Measurements from ENCODE around the gene COL20A1.

COL20A1 gene

DNA sequence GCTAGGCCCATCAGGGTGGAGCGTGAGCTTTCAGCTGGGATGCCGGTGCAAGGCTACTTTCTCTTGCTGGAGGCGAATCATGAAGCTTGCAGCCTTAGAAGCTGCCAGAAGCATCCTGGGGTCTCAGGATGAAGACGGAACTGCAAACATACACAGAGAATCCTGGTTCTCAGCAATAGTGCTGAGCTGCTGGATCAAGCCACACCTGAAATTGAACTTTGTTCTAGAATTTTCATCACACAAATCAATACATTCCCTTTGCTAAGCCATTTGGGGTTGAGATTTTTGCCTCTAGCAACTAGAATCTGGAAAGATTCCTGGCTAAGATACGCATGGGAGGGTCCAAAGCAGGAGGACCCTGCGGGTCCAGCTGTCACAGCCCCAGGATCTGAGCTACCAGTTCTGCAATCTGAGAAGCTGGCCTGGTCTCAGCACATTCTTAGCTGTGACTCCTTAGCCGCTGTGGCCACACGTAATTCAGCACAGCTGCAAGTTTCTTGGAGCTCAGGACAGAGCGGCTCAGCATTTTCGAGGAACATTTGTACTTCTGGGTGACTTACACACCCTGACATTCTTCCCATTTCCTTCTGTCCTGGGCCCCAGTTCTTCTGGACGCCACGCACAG is 27.0 kb upstream of the COL20A1 start:
- no peak overlapping the region for H3K4me3 ChIP-seq (ENCODE audit: low read depth, low read length)
- TF ChIP-seq, protein P1, sequence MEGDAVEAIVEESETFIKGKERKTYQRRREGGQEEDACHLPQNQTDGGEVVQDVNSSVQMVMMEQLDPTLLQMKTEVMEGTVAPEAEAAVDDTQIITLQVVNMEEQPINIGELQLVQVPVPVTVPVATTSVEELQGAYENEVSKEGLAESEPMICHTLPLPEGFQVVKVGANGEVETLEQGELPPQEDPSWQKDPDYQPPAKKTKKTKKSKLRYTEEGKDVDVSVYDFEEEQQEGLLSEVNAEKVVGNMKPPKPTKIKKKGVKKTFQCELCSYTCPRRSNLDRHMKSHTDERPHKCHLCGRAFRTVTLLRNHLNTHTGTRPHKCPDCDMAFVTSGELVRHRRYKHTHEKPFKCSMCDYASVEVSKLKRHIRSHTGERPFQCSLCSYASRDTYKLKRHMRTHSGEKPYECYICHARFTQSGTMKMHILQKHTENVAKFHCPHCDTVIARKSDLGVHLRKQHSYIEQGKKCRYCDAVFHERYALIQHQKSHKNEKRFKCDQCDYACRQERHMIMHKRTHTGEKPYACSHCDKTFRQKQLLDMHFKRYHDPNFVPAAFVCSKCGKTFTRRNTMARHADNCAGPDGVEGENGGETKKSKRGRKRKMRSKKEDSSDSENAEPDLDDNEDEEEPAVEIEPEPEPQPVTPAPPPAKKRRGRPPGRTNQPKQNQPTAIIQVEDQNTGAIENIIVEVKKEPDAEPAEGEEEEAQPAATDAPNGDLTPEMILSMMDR (IDR thresholded peaks at IDR 0.05; ENCODE audit: control insufficient read depth, extremely low read depth, insufficient read depth) = no peak

DNA sequence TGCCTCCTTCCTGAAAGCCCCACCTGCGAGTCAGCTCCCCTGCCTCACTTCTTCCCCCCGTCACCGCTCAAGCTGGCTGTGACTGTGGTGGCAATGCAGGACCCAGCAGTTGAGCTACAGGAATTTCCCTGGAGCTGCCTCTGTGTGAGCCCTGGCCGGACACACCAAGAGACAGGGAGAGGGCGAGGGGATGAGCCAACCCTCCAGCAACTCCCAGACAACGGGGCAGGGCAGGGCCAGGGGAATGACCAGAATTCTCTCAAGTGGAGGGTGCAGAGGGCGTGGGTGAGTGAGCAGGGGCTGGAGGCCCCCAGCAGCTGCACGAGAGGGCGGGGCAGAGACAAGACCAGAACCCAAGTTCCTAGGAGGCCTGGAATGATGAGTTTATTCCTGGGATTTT is 25.3 kb upstream of the COL20A1 start:
- TF ChIP-seq, protein P1 (IDR thresholded peaks at IDR 0.05; ENCODE audit: control insufficient read depth, extremely low read depth, insufficient read depth) = no peak
- DNase-seq (ENCODE audit: low read depth) = no peak
- H3K4me3 ChIP-seq (ENCODE audit: low read depth, low read length) = no peak overlapping the region

More for the DNA sequence above, 27.0 kb upstream of the COL20A1 start:
- no peak for DNase-seq (ENCODE audit: low read depth)

DNA sequence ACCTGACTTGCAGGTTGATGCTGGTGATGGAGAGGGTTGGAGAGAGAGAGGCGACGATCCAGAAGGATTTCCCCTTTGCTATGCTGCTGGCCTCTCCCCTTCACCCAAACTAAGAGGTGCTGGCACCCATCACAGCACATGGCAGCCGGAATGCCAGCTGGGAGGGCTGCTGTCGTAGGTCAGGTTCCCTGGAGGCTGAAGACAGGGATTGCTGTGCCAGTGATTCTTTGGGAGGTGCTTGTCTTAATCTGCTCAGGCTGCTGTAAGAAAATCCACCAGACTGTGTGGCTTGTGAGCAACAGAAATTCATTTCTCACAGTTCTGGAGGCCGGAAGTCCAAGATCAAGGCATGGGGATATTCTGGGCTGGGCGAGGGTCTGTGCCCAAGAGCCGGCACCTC is 24.7 kb upstream of the COL20A1 start:
- TF ChIP-seq, protein P1 (IDR thresholded peaks at IDR 0.05; ENCODE audit: control insufficient read depth, extremely low read depth, insufficient read depth) = no peak
- no peak for DNase-seq (ENCODE audit: low read depth)
- no peak overlapping the region for H3K4me3 ChIP-seq (ENCODE audit: low read depth, low read length)

DNA sequence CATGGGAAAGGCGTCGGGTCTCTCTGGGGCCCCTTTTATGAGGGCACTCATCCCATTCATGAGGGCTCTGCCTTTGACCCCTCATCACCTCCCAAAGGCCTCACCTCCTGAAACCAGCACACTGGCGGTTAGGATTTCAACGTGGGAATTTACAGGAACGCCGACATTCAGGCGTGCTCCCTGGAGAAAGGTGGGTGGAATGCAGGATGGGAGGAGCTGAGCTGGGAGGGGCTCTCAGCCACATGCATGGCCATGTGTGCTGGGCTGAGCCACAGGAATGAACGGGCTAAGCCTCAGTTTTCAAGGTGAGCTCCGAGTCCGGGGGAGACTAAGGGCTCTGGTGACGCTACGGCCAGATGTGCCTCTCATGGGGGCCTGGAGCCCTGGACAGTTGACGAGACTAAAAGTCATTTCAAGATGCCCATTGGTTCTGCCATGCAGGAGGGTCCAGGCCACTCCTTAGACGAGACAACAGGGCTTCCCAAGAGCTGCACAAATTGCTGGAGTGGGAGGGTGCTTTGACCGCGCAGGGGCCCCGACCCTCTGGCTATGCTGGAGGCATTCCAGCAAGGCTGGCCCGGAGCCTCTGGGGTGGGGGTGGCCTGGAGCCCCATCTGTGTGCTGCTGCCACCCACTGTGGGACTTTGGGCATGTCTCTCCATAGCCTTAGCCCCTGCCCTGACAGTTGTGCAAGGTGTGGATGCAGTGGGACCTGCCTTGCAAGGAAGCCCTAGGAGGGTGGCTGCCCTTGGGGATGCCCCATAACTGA is 24.1 kb upstream of the COL20A1 start:
- no peak for DNase-seq (ENCODE audit: low read depth)
- TF ChIP-seq, protein P1 (IDR thresholded peaks at IDR 0.05; ENCODE audit: control insufficient read depth, extremely low read depth, insufficient read depth) = no peak
- H3K4me3 ChIP-seq (ENCODE audit: low read depth, low read length) = no peak overlapping the region

DNA sequence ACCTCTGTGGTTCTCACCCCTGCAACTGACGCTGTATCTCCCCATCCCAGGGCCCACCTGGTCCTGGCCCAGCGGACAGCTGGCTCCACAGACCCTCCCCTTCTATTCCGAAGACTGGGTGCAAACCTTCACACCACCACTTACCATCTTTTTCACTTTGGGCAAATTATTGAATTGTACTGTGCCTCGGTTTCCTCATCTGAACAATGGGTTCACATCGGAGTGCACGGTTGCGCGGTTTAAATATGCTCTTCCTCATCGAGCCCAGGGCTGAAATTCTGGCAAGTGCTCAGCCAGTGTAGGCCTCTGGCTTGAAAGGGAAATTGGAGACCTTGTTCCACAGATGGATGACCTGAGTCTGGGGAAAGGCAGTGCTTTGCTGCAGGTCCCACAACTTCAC is 23.3 kb upstream of the COL20A1 start:
- H3K4me3 ChIP-seq (ENCODE audit: low read depth, low read length) = no peak overlapping the region
- TF ChIP-seq, protein P1 (IDR thresholded peaks at IDR 0.05; ENCODE audit: control insufficient read depth, extremely low read depth, insufficient read depth) = no peak
- no peak for DNase-seq (ENCODE audit: low read depth)

DNA sequence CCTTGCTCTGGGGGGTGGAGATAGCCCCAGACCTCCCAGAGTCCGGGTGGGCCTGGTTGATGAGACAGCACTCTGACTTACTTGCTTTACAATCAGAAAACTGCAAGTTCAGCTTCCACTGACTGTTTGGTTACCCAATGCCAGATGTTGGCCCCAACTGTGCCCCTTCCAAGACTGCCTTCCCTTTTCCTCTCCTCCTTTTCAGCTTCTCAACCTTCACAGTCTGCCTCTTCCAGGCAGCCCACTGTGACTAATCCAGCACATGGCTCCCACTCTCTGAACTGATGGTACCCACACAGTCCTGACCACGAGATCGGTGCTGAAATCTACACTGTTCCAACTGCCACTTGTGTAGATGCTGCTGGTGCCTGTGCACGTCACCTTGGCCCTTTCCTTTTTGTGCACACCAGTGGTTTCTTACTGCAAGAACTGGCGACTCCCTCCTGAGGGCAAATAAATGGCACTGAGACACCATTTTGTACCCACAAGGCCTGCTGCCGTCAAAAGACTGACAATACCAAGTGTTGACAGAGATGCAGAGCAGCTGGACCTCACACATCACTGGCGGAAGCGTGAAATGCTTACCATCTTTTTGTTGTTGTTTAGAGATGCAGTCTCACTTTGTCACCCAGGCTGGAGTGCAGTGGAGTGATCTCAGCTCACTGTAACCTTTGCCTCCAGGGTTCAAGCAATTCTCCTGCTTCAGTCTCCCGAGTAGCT is 22.2 kb upstream of the COL20A1 start:
- no peak overlapping the region for H3K4me3 ChIP-seq (ENCODE audit: low read depth, low read length)
- TF ChIP-seq, protein P1 (IDR thresholded peaks at IDR 0.05; ENCODE audit: control insufficient read depth, extremely low read depth, insufficient read depth) = no peak

More for the DNA sequence above, 22.2 kb upstream of the COL20A1 start:
- DNase-seq (ENCODE audit: low read depth) = no peak
